HL-60 (cell line): ENCODE measurements around the gene VAMP2.

Experiments used
- DNase-seq, 2 experiments: peaks; one replicate each; pipeline ENCODE4 v3.0.0-alpha.2; 2010 to 2020; ENCODE audit warnings: low read depth in 1 of 2, low spot score in 1 of 2
- H3K27ac ChIP-seq: fragments of 250-450 bp; sonication (Bioruptor Pico); replicated peaks from 2 replicates; pipeline ENCODE4 v1.5.1; 2020; ENCODE audit warnings: mild to moderate bottlenecking, moderate library complexity
- H3K27me3 ChIP-seq: fragments of 250-450 bp; sonication (Bioruptor Pico); 2 replicates; pipeline ENCODE4 v1.5.1; 2021; ENCODE audit warnings: mild to moderate bottlenecking, moderate library complexity; ENCODE audit not compliant: insufficient read depth, poor library complexity, severe bottlenecking
- H3K4me3 ChIP-seq: replicated peaks from 2 replicates; pipeline ENCODE4 v1.5.1; 2011; ENCODE audit warnings: mild to moderate bottlenecking, control low read depth, low read length; ENCODE audit not compliant: insufficient read depth
- CTCF ChIP-seq: IDR thresholded peaks from one replicate; pipeline ENCODE4 v1.5.1; 2011; ENCODE audit warnings: low read length, control low read depth, inconsistent platforms; ENCODE audit not compliant: insufficient read depth
- GABPA ChIP-seq: IDR thresholded peaks from 2 replicates; pipeline ENCODE4 v1.6.1; 2012; ENCODE audit warnings: low read depth
- POLR2AphosphoS5 ChIP-seq: IDR thresholded peaks from 2 replicates; pipeline ENCODE4 v1.6.1; 2012; ENCODE audit warnings: low read depth
- REST ChIP-seq: IDR thresholded peaks from 2 replicates; pipeline ENCODE4 v1.6.1; 2012; ENCODE audit warnings: low read depth; ENCODE audit not compliant: insufficient replicate concordance
- SPI1 ChIP-seq: IDR thresholded peaks from 2 replicates; pipeline ENCODE4 v1.6.1; 2012; ENCODE audit warnings: low read depth, mild to moderate bottlenecking, borderline replicate concordance

Gene VAMP2

GRCh38 chr17:8155231-8155995 lies 7.3 kb downstream of the VAMP2 start:
- Histone ChIP-seq H3K4me3 (peak overlapping the region; percentile 47), H3K27ac (peak overlapping the region; percentile 56), H3K27me3 (no peaks in the 10 kb centered on the region)
- no peak for DNase-seq
- TF ChIP-seq REST = no peak
- TF ChIP-seq CTCF = no peak
- TF ChIP-seq SPI1 = no peak
- TF ChIP-seq GABPA = no peak
- no peak for TF ChIP-seq POLR2AphosphoS5

GRCh38 chr17:8154608-8155155 lies 8.1 kb downstream of the VAMP2 start:
- H3K27me3 ChIP-seq = no peaks in the 10 kb centered on the region
- no peak overlapping the region for H3K4me3 ChIP-seq
- no peak for TF ChIP-seq POLR2AphosphoS5
- TF ChIP-seq SPI1 = no peak
- TF ChIP-seq GABPA = no peak
- TF ChIP-seq CTCF = no peak
- no peak for TF ChIP-seq REST
- H3K27ac ChIP-seq = peak overlapping the region; percentile 61; the same call in 1 of the 2 replicates
- no peak for DNase-seq

- DNase-seq = peak; percentile 65 to 81
- TF ChIP-seq SPI1 (no peak), CTCF (no peak), REST (no peak), GABPA (no peak), POLR2AphosphoS5 (no peak)
- Histone ChIP-seq H3K27ac (peak overlapping the region; percentile 61), H3K27me3 (no peaks in the 10 kb centered on the region), H3K4me3 (no peak overlapping the region)
These were observed 8.7 kb downstream of the VAMP2 start for GRCh38 chr17:8153957-8154607.
